Stimulated activated CD4-positive, alpha-beta T cell treated with anti-CD3 and anti-CD28 coated beads, Interleukin-4, amount 100 ng/mL, for 4 hours (primary cell): Measurements from ENCODE around the gene HFE.
"Not testable (repeated sequence)": the region's sequence is repeated elsewhere in the genome, so short reads cannot be mapped to it uniquely, and the experiment has no call there.

ENCODE experiments used
- DNase-seq, 2 experiments: peaks; one replicate each; pipeline ENCODE4 v3.0.0-alpha.2; 2020

HFE gene

GRCh38 chr6:26113570-26113969 lies 26.3 kb downstream of the HFE start:
- no peak for DNase-seq

- DNase-seq = no peak
Observed at GRCh38 chr6:26115226-26115625, 28.0 kb downstream of the HFE start.

GRCh38 chr6:26116267-26116666 lies 29.0 kb downstream of the HFE start:
- DNase-seq = no peak

GRCh38 chr6:26118999-26119398 lies 31.8 kb downstream of the HFE start:
- DNase-seq = no peak

GRCh38 chr6:26120115-26120514 lies 32.9 kb downstream of the HFE start:
- not testable (repeated sequence) for DNase-seq

- DNase-seq = no peak
Observed at GRCh38 chr6:26120807-26121140, 33.5 kb downstream of the HFE start.

GRCh38 chr6:26121141-26122004 lies 34.1 kb downstream of the HFE start:
- DNase-seq = no peak

- DNase-seq = no peak
Observed at GRCh38 chr6:26122005-26122388, 34.8 kb downstream of the HFE start.

GRCh38 chr6:26122402-26122792 lies 35.2 kb downstream of the HFE start:
- no peak for DNase-seq

- DNase-seq = peak; percentile 80 to 96
Observed at GRCh38 chr6:26122793-26123674, 35.8 kb downstream of the HFE start.

- peak in 1 of 2 experiments; percentile 48 for DNase-seq
Observed at GRCh38 chr6:26123675-26123946, 36.4 kb downstream of the HFE start.

- DNase-seq = peak; percentile 54 to 80
Observed at GRCh38 chr6:26123947-26124780, 36.9 kb downstream of the HFE start.

- no peak for DNase-seq
Observed at GRCh38 chr6:26124781-26125685, 37.8 kb downstream of the HFE start.

- DNase-seq = no peak
Observed at GRCh38 chr6:26126394-26127235, 39.4 kb downstream of the HFE start.

GRCh38 chr6:26128013-26128771 lies 41.0 kb downstream of the HFE start:
- no peak for DNase-seq

GRCh38 chr6:26129656-26130055 lies 42.4 kb downstream of the HFE start:
- no peak for DNase-seq

- DNase-seq = no peak
Observed at GRCh38 chr6:26130581-26131249, 43.5 kb downstream of the HFE start.

- no peak for DNase-seq
Observed at GRCh38 chr6:26131618-26132017, 44.4 kb downstream of the HFE start.

GRCh38 chr6:26133730-26134129 lies 46.5 kb downstream of the HFE start:
- DNase-seq = no peak

GRCh38 chr6:26136321-26136720 lies 49.1 kb downstream of the HFE start:
- DNase-seq = no peak
